GM12801 (cell line): ENCODE data around the gene XCL1.

ENCODE experiments used
- CTCF ChIP-seq: IDR thresholded peaks from one replicate; pipeline ENCODE4 v1.5.1; 2011; ENCODE audit warnings: control low read depth; ENCODE audit not compliant: insufficient read length; ENCODE audit errors: extremely low read depth

XCL1 gene

DNA sequence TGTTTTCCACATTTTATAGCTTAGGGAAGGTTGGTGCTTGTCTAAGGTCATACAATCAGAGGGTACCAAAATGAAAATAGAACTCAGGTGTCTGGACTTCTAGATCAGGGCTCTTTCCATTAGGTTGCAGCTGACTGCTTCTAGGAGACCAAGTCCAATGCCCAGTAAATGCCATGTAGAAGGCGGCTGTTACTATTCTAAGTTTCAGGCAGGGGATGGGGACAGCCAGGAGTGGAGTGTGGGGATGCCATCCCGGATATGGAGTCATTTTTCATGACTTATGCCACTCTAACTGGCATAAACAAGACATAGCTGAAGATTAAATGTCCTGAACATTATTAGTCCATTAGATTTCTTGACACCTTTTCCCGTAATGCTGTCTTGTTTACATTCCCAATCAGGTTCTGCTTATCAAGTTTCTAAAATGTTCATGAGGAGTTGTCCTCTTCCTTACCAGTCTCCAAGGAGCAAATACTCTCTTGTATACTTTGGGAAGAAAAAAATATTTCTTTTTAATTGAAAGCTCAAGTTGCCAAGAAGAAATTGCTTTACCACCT lies 31.5 kb downstream of the XCL1 start:
- TF ChIP-seq CTCF: no peak

- no peak for TF ChIP-seq CTCF
These were observed 32.7 kb downstream of the XCL1 start for GRCh38 chr1:168608796-168609715.

DNA sequence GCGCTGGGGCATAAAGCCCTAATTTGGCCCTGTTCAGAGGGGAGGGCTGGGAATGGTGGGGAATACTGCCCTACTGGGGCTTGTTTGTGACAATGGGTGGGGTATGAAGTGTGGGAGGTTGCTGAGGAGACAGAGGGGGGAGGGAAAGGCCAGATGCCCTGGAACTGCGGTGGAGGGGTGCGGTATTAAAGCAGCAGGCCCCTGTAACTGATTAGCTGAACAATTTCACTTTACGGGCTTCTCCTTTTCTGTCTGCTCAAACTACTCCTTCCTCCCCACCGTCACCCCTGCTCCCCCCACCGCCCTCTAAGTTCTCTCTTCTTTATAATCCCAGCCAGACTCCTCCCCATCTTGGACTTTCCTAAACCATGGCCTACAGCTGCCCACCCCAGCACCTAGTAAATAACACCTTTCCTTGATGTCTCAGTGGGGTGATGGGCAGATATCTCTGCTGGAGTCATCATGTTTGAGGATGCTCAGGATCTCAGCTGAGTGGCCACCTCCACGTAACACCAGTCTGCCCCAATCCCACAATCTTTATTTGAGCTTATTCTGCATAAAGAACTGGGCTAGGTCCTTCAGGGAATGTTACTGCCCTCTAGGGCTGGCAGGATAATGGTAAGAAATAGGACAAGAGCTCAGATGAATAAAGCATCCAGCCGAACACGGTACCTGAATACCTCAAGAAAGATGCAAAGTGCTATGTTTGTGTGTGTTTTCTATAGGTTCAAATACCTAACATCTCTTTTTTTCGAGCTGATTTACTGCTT lies 33.5 kb downstream of the XCL1 start:
- no peak for TF ChIP-seq CTCF

DNA sequence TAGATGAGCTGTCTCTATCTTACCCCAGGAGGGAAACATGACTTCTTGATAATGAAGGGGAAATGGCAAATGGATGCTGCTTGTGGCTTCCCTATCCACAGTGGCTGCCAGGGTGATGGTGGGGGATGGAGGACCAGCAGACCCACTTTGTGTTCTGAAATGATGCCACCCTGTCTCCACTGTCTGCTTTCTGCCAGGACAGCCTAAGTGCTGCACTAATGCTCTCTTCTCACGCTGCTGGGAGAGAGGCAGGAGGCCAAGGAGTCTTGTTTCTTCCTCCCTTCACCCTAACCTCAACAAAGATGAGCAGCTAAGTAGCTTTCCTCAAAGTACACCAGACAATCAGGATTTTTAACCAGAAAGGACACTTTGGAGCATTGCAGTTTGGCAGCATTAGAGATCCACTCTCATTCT lies 36.6 kb downstream of the XCL1 start:
- no peak for TF ChIP-seq CTCF

GRCh38 chr1:168613691-168614231 lies 37.4 kb downstream of the XCL1 start:
- TF ChIP-seq CTCF: no peak

- TF ChIP-seq CTCF: no peak
These were observed 37.8 kb downstream of the XCL1 start for GRCh38 chr1:168614235-168614634.

- no peak for TF ChIP-seq CTCF
These were observed 39.6 kb downstream of the XCL1 start for GRCh38 chr1:168615965-168616364.
